Measurements from ENCODE around the gene COQ6.
"Not testable (repeated sequence)": the region's sequence is repeated elsewhere in the genome, so short reads cannot be mapped to it uniquely, and the experiment has no call there.

The COQ6 gene

GRCh38 chr14:73988656-73989055 is 38.6 kb downstream of the COQ6 start:
- DNase-seq, result not testable (repeated sequence)

- DNase-seq, result no peak
Measured at GRCh38 chr14:73991092-73991491, 41.0 kb downstream of the COQ6 start.

- DNase-seq, result not testable (repeated sequence)
Measured at GRCh38 chr14:73994926-73995325, 44.8 kb downstream of the COQ6 start.

- no peak for DNase-seq
Measured at GRCh38 chr14:73995977-73996378, 45.9 kb downstream of the COQ6 start.

GRCh38 chr14:73996731-73997107 is 46.6 kb downstream of the COQ6 start:
- DNase-seq, result no peak

GRCh38 chr14:73997108-73997943 is 47.2 kb downstream of the COQ6 start:
- no peak for DNase-seq

GRCh38 chr14:73997944-73998447 is 47.9 kb downstream of the COQ6 start:
- no peak for DNase-seq

- no peak for DNase-seq
Measured at GRCh38 chr14:73998726-73999125, 48.6 kb downstream of the COQ6 start.

- not testable (repeated sequence) for DNase-seq
Measured at GRCh38 chr14:74005664-74006063, 55.6 kb downstream of the COQ6 start.

- DNase-seq, result no peak
Measured at GRCh38 chr14:74008843-74009499, 58.9 kb downstream of the COQ6 start.

Data from SIG-M5 (cell line).